ENCODE results near the gene PASK. TPM values are rescaled to one million over a fixed set of nuclear protein-coding genes. Genes with fewer than 3 reads are reported as not detected.

Gene PASK
- total RNA-seq, 1 experiment from 2014 or later = 9.0 TPM

DNA sequence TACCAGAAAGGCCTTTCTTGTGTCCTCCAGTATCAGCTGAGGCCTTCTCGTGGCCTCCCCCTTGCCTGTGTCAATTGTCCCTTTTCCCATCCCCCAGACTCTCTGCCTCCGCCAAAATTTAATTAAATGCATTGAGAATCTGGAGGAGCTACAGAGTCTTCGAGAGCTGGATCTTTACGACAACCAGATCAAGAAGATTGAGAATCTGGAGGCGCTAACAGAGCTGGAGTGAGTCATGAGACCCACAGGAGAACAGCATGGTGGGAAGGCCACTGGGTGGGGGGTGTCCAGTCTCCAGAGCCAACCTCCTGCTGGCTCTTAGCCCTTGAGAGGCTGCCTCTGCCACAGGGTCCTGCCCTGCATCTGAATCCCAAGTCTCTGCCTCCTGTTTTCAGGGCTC, 9.8 kb upstream of the PASK start:
- no peak for DNase-seq (ENCODE audit: unreplicated experiment)
- intact Hi-C loops (cut with micrococcal nuclease) = no loop called here
- Mint-ChIP-seq H3K4me3 (ENCODE audit: unreplicated experiment) (no peak overlapping the region), H3K27ac (ENCODE audit: low read depth, unreplicated experiment) (no peak overlapping the region), H3K27me3 (ENCODE audit: insufficient read depth, unreplicated experiment) (no peaks in the 10 kb centered on the region), H3K4me1 (ENCODE audit: insufficient read depth, unreplicated experiment) (no peaks in the 10 kb centered on the region), H3K36me3 (ENCODE audit: insufficient read depth, unreplicated experiment) (peaks cover 48% of the 10 kb centered on the region), H3K9me3 (ENCODE audit: unreplicated experiment) (no peaks in the 10 kb centered on the region)
- ChIA-PET CTCF (no interaction called here), POLR2A (interaction anchor here (0.6 kb wide), 1 partner anchor 116 kb away, joined by 4 read pairs; no protein-coding TSS in a partner anchor)
- BruUV-seq (replicated peaks) = no TSS peak
- TF ChIP-seq, protein P1, sequence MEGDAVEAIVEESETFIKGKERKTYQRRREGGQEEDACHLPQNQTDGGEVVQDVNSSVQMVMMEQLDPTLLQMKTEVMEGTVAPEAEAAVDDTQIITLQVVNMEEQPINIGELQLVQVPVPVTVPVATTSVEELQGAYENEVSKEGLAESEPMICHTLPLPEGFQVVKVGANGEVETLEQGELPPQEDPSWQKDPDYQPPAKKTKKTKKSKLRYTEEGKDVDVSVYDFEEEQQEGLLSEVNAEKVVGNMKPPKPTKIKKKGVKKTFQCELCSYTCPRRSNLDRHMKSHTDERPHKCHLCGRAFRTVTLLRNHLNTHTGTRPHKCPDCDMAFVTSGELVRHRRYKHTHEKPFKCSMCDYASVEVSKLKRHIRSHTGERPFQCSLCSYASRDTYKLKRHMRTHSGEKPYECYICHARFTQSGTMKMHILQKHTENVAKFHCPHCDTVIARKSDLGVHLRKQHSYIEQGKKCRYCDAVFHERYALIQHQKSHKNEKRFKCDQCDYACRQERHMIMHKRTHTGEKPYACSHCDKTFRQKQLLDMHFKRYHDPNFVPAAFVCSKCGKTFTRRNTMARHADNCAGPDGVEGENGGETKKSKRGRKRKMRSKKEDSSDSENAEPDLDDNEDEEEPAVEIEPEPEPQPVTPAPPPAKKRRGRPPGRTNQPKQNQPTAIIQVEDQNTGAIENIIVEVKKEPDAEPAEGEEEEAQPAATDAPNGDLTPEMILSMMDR (IDR thresholded peaks at IDR 0.05; ENCODE audit: unreplicated experiment) = no peak

DNA sequence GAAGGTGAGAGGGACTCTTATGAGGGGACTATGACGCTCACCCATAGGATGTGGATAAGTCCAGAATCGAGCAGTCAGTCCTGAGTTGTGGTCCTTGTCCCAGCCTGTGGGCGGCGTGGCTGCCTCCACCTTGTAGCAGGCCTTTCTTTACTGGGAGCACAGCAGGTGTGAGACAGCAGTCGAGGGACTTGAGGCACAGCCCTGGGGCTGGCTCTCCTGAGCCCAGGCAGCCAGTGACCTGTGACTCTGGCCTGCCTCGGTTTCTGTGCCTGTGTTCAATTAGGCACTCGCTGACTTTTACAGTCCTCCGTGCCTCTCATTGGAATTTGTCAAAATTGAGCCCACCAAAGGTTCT, 9.3 kb upstream of the PASK start:
- H3K27ac Mint-ChIP-seq (ENCODE audit: low read depth, unreplicated experiment) = no peak overlapping the region
- no peak for DNase-seq (ENCODE audit: unreplicated experiment)
- BruUV-seq (replicated peaks) = no TSS peak
- intact Hi-C loops (cut with micrococcal nuclease) = no loop called here
- ChIA-PET POLR2A (no interaction called here), CTCF (interaction anchor here (0.6 kb wide), 1 partner anchor 69 kb away, joined by 3 read pairs; no protein-coding TSS in a partner anchor)
- TF ChIP-seq, protein P1 (IDR thresholded peaks at IDR 0.05; ENCODE audit: unreplicated experiment) = no peak
- no peaks in the 10 kb centered on the region for H3K9me3 Mint-ChIP-seq (ENCODE audit: unreplicated experiment)
- H3K4me3 Mint-ChIP-seq (ENCODE audit: unreplicated experiment) = no peak overlapping the region
- no peaks in the 10 kb centered on the region for H3K27me3 Mint-ChIP-seq (ENCODE audit: insufficient read depth, unreplicated experiment)
- peaks cover under 1% of the 10 kb centered on the region for H3K4me1 Mint-ChIP-seq (ENCODE audit: insufficient read depth, unreplicated experiment)
- peaks cover 44% of the 10 kb centered on the region for H3K36me3 Mint-ChIP-seq (ENCODE audit: insufficient read depth, unreplicated experiment)

DNA sequence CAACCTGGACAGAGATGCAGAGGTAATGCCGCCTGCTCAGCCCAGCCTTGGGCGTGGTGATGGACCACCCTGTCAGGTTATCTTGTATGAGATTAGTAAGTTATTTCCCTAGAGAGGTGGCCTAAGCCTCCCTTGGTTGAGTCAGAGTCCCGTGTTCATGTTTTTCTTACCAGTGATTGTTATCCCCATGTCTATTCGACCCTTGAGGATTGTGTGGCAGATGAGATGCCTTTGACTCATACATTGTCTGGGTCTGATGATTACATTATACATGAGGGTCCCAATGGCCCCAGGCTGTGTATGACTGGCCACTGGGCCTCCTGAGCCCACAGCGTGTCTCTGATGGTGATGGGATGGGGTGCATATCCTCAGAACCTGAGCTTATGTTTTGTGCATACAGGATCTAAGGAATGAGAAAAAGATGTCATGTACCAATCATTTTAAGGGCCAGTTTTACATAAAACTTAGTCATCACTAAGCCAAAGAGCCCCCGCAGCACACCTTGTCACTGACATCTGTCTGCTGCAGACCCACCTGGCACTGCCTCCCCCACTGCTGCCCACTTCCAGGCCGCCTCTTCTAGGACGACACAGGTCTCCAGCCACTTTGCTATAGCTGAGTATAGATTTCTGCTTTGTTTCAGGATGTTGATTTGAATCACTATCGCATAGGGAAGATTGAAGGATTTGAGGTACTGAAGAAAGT, 8.7 kb upstream of the PASK start:
- CTCF ChIA-PET = interaction anchor here (0.6 kb wide), 1 partner anchor 68 kb away, joined by 3 read pairs; no protein-coding TSS in a partner anchor
- BruUV-seq (replicated peaks) = no TSS peak
- Mint-ChIP-seq H3K36me3 (ENCODE audit: insufficient read depth, unreplicated experiment) (peaks cover 43% of the 10 kb centered on the region), H3K4me1 (ENCODE audit: insufficient read depth, unreplicated experiment) (peaks cover 4% of the 10 kb centered on the region), H3K27ac (ENCODE audit: low read depth, unreplicated experiment) (no peak overlapping the region), H3K27me3 (ENCODE audit: insufficient read depth, unreplicated experiment) (no peaks in the 10 kb centered on the region), H3K9me3 (ENCODE audit: unreplicated experiment) (no peaks in the 10 kb centered on the region), H3K4me3 (ENCODE audit: unreplicated experiment) (no peak overlapping the region)
- intact Hi-C loops (cut with micrococcal nuclease) = no loop called here
- DNase-seq (ENCODE audit: unreplicated experiment) = no peak
- POLR2A ChIA-PET = no interaction called here
- TF ChIP-seq, protein P1 (IDR thresholded peaks at IDR 0.05; ENCODE audit: unreplicated experiment) = no peak

DNA sequence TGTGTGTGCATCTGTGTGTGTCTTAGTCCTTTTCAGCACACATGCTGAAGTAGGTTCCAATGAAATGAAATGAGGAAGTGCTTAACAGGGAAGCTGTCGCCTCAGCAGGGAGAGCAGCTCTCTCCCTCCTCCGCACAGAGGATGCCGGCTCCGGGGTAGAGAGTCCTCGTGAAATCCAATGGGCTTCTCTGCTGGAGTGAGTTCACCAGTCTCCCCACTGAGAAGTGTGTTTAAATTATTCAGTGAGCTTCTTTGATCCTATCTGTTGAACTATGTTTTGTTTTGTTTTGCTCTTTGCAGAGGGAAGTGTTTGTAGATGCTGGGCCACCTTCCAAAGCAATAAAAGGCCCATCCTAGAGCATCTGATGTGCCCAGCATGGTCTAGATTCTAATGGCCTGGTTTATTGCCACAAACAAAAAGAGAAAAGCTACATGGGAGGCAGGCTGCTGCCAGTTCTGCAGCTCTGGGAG, 7.7 kb upstream of the PASK start:
- CTCF ChIA-PET = interaction anchor here (0.6 kb wide), 1 partner anchor 317 kb away, joined by 3 read pairs; no protein-coding TSS in a partner anchor
- Mint-ChIP-seq H3K27ac (ENCODE audit: low read depth, unreplicated experiment) (no peak overlapping the region), H3K36me3 (ENCODE audit: insufficient read depth, unreplicated experiment) (peaks cover 41% of the 10 kb centered on the region), H3K27me3 (ENCODE audit: insufficient read depth, unreplicated experiment) (no peaks in the 10 kb centered on the region), H3K9me3 (ENCODE audit: unreplicated experiment) (no peaks in the 10 kb centered on the region), H3K4me3 (ENCODE audit: unreplicated experiment) (no peak overlapping the region), H3K4me1 (ENCODE audit: insufficient read depth, unreplicated experiment) (peaks cover 8% of the 10 kb centered on the region)
- DNase-seq (ENCODE audit: unreplicated experiment) = no peak
- POLR2A ChIA-PET = interaction anchor here (0.6 to 0.8 kb wide), 2 partner anchors 17 to 1143 kb away, joined by 3 read pairs; no protein-coding TSS in a partner anchor
- intact Hi-C loops (cut with micrococcal nuclease) = no loop called here
- TF ChIP-seq, protein P1 (IDR thresholded peaks at IDR 0.05; ENCODE audit: unreplicated experiment) = no peak
- BruUV-seq (replicated peaks) = no TSS peak
